ENCODE data around the gene DAB2IP.

DNA sequence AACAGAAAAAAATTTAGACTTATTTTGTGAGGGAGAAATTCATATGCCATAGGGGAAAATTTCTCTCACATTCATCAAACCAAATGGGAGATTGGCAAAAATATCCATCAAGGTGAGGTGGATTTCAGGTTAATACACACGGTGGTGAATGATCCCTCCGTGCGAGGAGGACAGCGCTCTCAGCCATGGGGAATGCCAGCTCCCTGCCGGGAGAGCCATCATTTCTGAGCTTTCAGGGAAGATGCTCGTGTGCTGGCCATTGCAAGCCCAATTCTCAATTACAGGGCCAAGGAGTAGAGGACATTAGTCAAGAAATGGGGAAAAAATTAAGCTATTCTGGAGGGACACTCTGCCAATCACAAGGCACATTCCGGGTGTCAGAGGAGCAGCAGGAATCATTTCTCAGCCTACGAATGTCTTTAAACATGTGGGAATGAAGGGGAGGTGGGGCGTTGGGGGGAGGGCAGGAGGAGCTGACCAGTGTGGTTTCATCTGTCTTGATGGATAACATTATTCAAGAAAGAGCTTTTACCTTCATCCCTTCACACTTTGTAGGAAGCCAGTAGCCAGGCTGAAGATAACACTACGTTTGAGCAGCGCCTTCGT lies 165.5 kb downstream of the DAB2IP start:
- TF ChIP-seq CTCF (IDR thresholded peaks at IDR 0.05) (no peak), EZH2 (IDR thresholded peaks at IDR 0.05) (no peak)

Data from neural progenitor cell (in vitro differentiated cells).